ENCODE data around the gene HLF. TPM values are rescaled to one million over a fixed set of nuclear protein-coding genes. Genes with fewer than 3 reads are reported as not detected.

The HLF gene
- total RNA-seq, 1 donor from 2014 or later, result 0.26 TPM

DNA sequence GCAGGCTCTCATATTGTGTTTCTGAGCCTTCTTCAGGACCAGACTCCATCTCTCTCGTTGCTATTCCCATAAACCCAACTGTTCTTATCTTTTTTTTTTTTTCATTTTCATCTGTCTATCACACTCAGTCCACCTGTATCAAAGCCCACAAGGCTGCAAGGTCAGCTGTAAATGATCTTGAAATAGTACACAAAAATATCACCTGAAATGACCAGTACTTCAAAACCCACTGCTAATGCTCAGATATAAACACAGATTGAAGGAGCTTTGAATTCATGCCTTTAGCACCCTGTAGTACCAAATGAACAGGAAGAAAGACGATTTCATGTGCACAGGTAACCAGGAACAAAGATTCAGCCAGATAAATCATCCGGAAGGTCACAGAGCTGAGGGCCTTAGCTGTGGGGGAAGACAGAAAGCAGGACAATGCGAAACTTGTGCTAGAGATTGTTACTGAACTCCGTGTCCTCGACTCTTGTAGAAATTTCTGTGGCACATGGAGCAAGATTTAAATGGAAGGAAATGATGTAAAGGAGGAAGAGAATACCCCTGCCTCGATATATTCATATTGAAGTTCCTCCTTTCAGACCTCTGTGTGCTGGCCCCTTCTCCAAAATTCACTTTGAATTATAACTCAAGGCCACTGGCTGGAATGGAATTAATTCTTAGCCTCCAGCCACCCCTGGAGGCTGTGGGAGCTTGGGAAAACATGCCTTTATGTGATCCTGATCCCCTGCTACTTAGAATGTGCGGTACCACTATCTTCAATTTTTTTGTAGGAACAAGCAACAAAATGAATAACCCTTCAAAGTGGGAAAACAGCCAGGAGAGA, 4.1 kb downstream of the HLF start:
- FAIRE-seq, result no peak
- no peak for DNase-seq (ENCODE audit: low read depth)
- peaks cover 7% of the 10 kb centered on the region for H3K27me3 ChIP-seq (ENCODE audit: control insufficient read depth, insufficient read depth, low read length)
- H3K4me3 ChIP-seq (ENCODE audit: low read depth, low read length), result no peak overlapping the region
- TF ChIP-seq, protein P1, sequence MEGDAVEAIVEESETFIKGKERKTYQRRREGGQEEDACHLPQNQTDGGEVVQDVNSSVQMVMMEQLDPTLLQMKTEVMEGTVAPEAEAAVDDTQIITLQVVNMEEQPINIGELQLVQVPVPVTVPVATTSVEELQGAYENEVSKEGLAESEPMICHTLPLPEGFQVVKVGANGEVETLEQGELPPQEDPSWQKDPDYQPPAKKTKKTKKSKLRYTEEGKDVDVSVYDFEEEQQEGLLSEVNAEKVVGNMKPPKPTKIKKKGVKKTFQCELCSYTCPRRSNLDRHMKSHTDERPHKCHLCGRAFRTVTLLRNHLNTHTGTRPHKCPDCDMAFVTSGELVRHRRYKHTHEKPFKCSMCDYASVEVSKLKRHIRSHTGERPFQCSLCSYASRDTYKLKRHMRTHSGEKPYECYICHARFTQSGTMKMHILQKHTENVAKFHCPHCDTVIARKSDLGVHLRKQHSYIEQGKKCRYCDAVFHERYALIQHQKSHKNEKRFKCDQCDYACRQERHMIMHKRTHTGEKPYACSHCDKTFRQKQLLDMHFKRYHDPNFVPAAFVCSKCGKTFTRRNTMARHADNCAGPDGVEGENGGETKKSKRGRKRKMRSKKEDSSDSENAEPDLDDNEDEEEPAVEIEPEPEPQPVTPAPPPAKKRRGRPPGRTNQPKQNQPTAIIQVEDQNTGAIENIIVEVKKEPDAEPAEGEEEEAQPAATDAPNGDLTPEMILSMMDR (IDR thresholded peaks at IDR 0.05; ENCODE audit: insufficient read depth, low read length, severe bottlenecking), result no peak
- H3K36me3 ChIP-seq (ENCODE audit: control insufficient read depth, insufficient read depth, low read length), result no peaks in the 10 kb centered on the region

DNA sequence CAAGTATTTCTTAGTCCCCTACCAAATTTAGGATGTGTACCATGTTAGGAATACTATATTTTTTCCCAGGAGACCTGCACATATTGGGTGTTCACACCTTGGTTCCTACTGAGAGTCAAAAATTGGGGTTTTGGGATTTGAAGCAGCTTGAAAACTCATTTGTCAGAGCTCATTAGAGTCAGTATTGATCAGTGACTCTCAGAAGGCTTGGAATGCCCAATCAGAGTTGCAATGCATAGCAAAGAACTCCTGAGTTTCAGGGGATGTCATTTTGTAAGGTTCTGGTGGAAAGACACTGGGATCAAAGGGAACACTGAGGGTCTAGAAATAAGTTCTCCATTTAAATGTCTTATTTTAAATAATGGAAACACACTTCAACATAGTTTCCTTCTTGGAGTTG, 5.1 kb downstream of the HLF start:
- no peak for FAIRE-seq
- Histone ChIP-seq H3K36me3 (ENCODE audit: control insufficient read depth, insufficient read depth, low read length) (no peaks in the 10 kb centered on the region), H3K4me3 (ENCODE audit: low read depth, low read length) (no peak overlapping the region), H3K27me3 (ENCODE audit: control insufficient read depth, insufficient read depth, low read length) (peaks cover 6% of the 10 kb centered on the region)
- TF ChIP-seq, protein P1 (IDR thresholded peaks at IDR 0.05; ENCODE audit: insufficient read depth, low read length, severe bottlenecking), result no peak
- no peak for DNase-seq (ENCODE audit: low read depth)

DNA sequence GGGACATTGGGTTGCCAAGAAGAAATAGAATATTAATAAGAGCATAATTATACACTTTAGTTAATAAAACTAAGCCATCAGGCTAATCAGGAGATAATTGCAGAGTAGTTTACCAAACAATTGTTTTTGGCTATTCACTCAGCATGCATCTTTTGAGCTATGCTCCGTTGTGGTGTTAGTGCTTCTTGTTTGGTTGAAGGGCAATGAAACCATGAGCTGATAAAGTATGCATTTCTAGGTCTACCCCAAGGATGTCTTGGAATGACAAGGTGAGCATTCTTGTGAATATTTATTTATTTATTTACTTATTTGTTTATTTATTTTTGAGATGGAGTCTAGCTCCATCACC, 6.4 kb downstream of the HLF start:
- FAIRE-seq (no peak), DNase-seq (ENCODE audit: low read depth) (no peak)
- TF ChIP-seq, protein P1 (IDR thresholded peaks at IDR 0.05; ENCODE audit: insufficient read depth, low read length, severe bottlenecking), result no peak
- Histone ChIP-seq H3K27me3 (ENCODE audit: control insufficient read depth, insufficient read depth, low read length) (peaks cover under 1% of the 10 kb centered on the region), H3K36me3 (ENCODE audit: control insufficient read depth, insufficient read depth, low read length) (no peaks in the 10 kb centered on the region), H3K4me3 (ENCODE audit: low read depth, low read length) (no peak overlapping the region)

DNA sequence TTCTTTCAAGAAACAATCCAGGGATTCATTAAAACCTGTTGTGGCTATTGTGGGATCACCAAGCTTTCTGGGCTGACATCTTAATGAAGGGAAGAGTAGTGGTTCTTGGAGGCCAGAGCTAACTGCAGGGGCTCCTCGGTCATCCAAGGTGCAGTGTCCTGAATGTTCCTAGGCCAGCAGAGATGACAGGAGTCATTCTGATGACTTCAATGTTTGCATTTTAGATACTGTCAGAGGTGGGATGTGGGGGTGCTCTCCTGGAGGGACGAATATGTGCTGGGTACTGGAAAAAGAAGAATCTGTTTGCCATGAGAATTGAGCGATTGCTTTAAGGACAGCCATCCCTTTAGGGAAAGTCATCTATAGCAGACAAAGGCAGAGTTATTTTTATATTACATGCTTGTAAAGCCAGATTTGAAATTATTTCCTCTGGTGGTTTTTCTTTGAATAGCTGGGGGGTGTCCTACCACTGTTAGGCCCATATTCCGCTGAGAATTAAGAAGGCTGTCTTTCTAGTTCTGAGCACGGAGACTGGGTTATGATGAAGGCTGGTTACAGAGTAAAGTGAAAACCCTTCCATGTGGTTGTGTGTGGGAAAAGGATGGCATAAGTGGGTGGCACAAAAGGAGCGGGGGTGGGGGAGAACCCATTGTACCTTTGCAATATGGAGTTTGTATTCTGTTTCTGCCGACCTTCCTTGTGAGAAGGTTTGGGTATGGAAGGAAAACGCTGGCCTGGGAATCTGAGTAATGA, 7.4 kb downstream of the HLF start:
- DNase-seq (ENCODE audit: low read depth) (no peak), FAIRE-seq (no peak)
- Histone ChIP-seq H3K27me3 (ENCODE audit: control insufficient read depth, insufficient read depth, low read length) (no peaks in the 10 kb centered on the region), H3K36me3 (ENCODE audit: control insufficient read depth, insufficient read depth, low read length) (no peaks in the 10 kb centered on the region), H3K4me3 (ENCODE audit: low read depth, low read length) (no peak overlapping the region)
- TF ChIP-seq, protein P1 (IDR thresholded peaks at IDR 0.05; ENCODE audit: insufficient read depth, low read length, severe bottlenecking), result no peak

DNA sequence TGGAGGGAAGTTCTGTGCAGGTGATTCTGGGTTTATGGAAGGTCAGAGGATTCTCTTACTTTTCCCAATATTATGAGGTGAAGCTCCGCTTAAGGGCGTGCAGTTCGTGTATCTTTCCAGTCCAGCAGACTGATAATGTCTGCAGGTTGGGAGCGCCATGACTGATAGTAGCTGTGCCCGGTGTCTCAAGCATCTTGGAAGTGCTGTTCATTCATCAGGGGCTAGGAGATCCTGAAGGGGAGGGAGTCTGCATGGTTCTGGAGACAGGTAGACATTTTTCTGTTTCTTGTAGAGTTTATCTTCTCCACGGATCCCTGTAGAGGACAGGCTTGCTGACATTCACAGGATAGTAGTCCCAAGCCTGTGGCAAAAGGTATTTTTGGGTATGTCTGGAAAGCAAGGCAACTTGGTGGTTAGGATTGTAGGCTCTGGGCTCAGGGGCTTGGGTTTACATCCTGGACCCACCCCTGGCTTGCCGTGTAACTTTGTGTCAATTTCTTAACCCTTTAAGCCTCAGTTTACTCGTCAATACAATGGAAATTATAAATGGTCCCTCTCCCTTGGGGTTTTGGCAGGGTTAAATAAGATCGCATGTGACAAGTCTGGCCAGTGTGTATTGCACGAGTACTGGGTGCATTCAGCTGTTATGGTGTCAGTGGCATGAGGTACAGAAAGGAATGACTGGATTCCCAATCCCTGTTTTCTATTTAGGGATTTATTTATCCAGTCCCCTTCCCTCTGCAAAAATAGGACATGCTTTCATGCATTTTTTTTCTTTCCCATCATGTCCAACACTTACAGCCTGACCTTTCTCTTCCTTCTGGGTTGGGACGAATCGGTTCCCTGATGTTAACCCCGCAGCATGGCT, 8.2 kb downstream of the HLF start:
- TF ChIP-seq, protein P1 (IDR thresholded peaks at IDR 0.05; ENCODE audit: insufficient read depth, low read length, severe bottlenecking), result no peak
- Histone ChIP-seq H3K27me3 (ENCODE audit: control insufficient read depth, insufficient read depth, low read length) (no peaks in the 10 kb centered on the region), H3K4me3 (ENCODE audit: low read depth, low read length) (no peak overlapping the region), H3K36me3 (ENCODE audit: control insufficient read depth, insufficient read depth, low read length) (no peaks in the 10 kb centered on the region)
- no peak for FAIRE-seq
- no peak for DNase-seq (ENCODE audit: low read depth)
